ENCODE measurements around the gene UGT1A9.

The UGT1A9 gene

DNA sequence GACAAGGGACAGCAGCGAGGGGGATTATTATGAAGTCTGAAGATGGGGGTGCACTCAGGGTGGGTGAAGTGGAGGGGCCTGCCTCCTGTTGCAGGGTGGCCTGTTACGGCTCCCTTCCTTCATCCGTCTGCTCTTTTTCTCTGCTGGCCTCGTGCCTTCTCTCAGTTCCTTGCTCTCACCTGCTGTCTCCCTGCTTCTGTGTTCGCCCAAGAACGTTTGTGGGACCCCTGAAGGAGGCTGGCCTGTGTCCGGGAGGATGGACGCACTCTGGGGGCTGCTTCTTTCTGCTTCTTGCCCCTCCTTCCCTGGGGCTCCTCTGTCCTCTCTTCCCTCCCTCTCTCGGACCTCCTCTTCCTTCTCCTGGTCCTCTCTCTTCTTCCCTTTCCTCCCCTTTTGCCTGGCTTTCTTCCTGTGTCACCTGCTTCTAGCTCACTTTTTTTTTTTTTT is 120.2 kb downstream of the UGT1A9 start:
- DNase-seq (ENCODE audit: extremely low spot score, insufficient read length, low read depth) (no peak), FAIRE-seq (no peak)

DNA sequence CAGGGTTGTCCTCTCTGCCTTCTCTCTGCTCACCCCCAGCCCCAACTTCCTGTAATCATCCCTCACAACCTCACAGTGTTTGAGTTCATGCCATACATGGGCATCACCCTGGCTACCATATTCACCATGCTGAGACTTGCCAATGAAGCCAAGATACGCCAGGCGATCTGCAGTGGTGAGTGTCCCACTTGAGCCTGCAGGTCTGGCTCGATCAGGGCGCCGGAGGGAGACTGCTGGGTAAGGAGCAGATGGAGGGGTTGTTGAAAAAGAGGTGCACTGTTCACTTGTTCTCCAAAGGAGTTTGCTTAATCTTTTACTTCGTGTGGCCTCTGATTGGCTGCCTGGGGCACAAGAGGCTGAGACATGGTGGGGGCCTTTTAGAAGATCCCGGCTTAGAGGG is 121.0 kb downstream of the UGT1A9 start:
- FAIRE-seq (no peak), DNase-seq (ENCODE audit: extremely low spot score, insufficient read length, low read depth) (no peak)

DNA sequence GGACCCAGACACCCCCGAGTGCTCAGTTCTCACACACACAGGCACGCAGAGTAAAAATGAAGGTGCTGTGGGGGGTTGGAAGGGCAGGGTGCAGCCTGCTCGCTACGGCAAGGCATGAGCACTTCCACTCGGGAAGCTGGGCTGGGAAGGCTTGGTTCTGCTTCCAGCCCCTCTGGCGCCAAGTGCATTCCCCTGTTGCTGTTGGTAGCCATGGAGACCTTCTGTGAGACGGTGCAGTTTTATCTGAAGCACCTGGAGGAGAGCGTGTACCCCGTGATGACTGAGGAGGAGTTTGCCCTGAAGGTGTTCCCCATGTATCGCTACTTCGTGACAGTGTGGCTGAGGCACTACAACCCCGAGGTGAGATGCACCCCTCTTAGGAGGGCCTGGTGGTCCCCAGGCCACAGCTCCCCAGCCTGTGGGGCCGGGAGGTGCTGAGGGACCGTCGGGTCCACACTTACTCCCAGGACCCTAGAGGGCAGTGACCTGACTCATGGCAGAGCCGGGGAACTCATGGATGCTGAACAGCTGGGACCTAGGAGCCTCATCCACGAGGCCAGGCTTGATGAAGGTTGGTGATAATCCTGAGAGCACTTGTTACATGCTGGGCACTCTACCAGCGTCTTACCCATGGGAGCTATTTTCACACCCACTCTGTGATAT is 121.9 kb downstream of the UGT1A9 start:
- FAIRE-seq = no peak
- DNase-seq (ENCODE audit: extremely low spot score, insufficient read length, low read depth) = no peak

DNA sequence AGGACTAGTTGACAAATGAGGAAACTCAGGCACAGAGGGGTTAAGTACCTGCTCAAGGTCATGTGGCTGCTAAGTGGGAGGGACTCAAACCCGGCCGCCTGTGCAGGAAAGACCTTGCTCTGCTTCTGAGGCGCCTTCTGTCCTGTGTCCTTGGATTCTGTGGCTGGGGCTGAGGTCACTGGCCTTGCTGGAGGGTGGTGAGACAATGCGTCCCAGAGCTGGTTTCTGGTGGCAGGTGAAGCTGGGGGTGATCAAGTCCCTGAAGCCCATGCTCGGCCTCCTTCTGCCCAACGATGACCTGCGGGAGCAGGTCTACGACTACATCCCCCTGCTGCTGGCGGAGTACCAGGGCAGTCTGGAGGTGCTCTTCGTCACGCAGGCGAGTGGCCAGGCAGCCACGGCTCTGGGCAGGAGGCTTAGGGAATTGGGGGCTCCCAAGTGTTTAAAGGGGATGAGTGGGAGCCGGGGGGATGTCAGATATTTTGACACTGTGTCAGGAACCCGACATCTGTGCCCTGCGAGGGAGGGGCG is 122.5 kb downstream of the UGT1A9 start:
- FAIRE-seq (no peak), DNase-seq (ENCODE audit: extremely low spot score, insufficient read length, low read depth) (no peak)

DNA sequence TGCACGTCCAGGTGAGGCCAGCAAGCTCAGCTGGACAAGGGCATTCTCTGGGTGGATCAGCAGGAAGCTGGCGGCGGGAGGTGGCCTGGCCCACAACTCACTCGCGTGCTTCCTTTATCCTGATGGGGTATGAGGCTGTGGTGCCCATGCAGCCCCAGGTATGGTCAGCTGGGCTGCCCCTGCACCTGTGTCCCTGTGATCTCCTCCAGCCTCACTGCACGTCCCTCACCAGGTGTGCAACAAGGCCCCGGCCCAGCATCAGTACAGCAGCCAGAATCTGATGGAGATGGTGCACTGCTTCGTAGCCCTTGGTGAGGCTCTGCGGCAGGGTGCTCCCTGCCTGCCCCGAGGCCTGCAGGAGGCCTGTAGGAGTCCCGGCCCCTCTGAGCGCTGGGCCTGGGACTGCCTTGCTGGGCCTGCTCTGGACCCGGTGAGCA is 124.1 kb downstream of the UGT1A9 start:
- DNase-seq (ENCODE audit: extremely low spot score, insufficient read length, low read depth) (no peak), FAIRE-seq (no peak)

DNA sequence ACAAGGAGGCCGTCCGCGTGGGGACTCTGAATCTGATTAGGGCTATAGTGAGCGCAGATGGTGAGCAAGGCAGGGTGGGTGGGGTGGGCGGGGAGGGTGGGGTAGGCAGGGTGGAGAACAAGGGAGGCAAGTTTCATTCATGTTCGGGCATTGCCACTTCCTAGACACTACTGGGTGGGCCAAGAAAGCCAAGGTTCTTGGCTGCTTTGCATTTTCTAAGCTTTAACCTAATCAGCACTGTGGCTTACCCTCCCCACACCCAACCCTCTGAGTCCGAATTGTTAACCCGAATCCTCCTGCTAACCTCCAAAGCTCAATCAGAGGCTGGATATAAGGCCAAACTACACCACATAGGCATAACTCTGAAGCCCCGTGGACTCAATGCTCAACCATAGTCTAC is 124.6 kb downstream of the UGT1A9 start:
- FAIRE-seq (no peak), DNase-seq (ENCODE audit: extremely low spot score, insufficient read length, low read depth) (no peak)

DNA sequence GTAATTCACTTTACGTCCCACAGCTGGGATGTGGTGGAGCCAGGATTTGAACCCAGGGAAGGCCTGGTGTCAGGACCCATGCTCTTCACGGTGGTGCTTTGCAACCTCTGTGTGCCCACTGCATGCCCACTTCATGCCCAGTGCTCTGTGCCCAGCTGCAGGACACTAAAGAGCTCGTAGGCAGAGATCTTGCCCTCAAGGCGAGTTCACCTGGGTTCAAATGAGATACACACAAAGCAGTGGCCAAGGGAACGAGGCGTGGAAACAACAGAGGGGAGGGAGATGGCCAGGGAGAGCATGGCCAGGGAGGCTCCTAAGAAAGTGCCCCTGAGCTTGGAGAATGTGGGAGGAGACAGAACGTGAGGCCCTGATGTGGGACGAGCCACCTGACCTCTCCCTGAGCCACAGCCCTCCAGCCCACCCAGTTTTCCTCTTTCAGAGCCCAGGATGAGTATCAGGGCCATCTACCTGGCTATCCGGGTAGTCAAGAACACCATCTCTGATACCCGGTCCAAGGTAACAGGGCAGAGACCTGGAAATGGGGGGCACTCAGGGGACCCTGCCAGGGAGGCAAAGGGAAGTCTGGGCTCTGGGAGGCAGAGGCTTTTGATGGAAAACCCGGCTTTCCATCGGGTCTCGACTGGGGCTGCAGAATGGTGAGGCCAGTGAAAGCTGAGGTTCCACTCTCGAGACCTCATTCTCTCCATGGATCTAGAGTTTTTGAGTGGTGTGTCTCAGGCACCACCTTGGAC is 126.8 kb downstream of the UGT1A9 start:
- FAIRE-seq (no peak), DNase-seq (ENCODE audit: extremely low spot score, insufficient read length, low read depth) (no peak)

DNA sequence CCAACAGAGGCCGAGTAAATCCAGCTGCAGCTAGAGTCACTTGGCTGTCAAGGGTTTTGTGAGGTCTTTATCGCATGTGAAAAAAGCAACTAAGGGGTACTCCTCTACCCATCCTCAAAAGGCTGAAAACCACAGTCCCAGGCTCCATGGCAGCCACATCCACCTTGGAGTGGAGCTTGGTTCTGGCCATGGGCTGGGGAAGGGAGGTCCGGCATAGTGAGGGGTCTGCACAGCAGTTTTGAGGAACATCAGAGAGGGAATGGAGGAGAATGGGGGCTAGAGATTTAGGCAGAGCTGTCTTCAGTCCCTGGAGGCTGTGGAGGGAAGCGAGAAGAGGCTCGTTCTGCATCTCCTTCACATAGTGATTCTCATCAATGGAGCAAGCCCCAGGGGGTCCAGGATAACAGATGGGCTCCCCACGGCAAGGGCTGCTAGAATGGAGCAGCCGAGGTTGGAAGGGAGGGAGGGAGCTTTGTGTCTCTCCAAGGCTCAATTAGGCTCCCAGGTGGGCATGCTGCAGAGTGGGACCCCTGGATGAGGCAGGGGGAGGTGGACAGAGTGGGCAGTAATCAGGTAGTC is 127.5 kb downstream of the UGT1A9 start:
- no peak for DNase-seq (ENCODE audit: extremely low spot score, insufficient read length, low read depth)
- no peak for FAIRE-seq

DNA sequence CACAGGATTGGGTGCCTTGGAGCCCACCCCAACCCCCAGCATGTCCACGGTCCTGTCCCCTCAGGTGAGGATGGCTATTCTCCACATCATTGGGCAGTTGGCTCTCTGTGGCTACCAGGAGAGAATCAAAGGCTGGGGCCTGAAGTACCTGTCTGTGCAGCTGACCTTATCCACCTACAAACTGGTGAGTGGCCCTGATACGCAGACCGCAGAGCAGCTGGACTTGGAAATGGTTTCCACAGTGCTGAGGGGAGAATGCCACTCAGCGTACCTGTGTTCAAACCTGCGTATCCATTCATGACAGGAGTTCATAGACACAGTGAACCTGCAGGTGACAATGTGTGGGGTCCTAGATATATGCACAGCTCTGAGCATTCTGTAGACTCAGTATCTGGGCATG is 128.0 kb downstream of the UGT1A9 start:
- no peak for DNase-seq (ENCODE audit: extremely low spot score, insufficient read length, low read depth)
- FAIRE-seq = no peak

DNA sequence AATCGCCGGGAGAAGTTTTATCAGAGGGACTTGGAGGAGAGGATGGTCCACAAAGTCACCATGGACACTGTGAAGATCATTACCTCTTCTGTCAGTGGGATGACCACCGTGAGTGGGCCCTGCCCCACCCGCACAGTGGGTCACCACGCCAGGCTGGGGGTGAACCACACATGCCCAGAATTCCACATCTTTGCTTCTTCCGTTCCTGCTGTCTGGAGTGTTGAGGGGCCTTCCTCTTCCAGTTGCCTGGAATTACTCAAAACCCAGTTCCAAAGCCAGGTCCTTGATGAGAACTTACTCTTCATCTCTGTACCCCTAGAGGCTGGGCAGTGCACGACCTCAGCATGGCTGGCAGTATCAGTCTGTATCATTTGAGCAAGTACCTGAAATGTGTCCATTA is 128.5 kb downstream of the UGT1A9 start:
- DNase-seq (ENCODE audit: extremely low spot score, insufficient read length, low read depth) (no peak), FAIRE-seq (no peak)

DNA sequence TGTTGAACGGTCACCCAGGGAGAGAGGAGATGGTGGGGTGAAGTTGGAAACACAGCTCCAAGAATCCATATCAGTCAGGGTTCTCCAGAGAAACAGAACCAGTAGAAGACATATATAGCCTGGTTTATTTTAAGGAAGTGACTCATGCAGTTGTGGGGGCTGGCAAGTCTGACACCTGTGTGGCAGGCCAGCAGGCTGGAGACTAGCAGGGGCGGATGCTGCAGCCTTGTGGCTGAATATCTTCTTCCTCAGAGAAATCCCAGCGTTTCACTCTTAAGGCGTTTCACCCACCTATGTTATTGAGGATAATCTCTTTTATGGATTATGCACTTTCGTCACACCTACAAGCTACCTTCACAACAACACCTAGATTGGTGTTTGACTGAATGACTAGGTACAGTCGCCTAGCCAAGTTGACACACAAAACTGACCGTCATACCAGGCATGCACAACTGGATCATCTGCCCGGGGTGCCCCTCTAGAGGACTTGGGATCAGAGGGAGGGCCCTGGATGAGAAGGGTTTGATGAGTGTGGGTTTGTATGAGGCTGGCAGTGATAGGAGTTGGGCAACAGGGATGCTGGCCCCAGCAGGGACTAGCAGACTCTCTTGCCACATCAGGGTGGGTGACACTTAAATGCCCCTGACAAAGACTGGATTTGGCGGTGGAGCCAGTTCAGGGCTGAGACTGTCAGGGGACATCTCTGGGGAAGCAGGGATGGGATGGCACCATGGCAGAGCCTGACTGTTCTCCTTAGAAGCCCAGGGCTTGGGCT is 129.8 kb downstream of the UGT1A9 start:
- DNase-seq (ENCODE audit: extremely low spot score, insufficient read length, low read depth) = no peak
- no peak for FAIRE-seq

DNA sequence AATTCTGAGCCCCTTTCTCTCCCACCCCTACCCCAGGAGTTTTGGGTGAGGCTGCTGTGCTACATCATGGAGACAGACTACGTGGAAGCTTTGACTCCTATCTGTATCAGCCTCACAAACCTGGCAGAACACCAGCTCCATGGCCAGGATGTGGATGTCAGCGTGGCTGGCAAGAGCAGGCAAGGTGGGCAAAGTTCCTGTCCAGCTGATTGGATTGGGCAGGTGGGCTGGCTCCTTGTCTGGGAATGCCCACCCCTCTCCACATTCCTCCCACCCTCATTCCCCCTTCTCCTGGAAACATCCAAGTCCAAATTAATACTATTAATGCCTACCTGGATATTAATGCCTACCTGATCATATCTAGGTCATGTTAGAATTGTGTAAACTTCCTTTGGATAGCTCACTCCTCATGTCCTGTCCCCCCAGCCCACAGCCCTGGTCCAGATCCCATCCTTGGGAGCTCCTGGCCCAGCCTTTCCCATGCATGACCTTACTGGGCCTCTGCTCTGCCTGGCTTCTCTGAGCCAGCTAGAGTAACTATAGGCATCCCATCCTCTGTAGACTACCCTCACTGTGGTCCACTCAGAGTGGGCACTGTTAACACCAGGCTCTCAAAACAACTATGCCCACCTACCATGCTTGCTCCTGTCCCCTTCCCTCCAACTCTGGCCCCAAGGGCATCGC is 130.6 kb downstream of the UGT1A9 start:
- FAIRE-seq (no peak), DNase-seq (ENCODE audit: extremely low spot score, insufficient read length, low read depth) (no peak)

DNA sequence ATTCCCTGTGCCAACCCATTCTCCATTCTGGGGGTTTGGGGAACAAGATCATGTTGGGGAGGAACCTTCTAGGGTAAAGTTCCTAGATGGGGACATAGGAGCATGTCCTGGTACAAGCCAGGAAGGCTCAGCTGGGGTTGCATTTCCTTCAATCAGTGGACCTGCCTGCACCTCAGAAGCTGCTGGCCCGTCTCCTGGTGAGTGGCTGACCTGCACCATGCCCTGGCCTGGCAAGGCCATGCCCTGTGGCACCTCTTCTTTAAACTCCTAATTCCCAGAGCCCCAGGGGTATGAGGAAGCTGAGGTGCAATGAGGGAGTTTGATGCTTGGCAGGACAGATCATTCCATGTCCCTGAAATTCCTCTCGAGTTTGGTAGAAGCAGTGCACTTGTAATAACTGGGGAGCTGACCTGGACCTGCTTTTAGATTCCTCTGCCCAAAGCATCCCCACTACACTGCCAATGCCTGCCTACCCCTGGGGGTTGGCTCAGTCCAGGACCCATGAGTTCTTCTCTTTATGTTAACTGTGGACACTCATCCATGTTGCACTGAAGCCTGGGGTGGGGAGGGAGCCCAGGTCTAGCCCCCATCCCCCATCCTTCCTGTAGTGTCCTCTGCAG is 131.7 kb downstream of the UGT1A9 start:
- DNase-seq (ENCODE audit: extremely low spot score, insufficient read length, low read depth) = no peak
- no peak for FAIRE-seq

DNA sequence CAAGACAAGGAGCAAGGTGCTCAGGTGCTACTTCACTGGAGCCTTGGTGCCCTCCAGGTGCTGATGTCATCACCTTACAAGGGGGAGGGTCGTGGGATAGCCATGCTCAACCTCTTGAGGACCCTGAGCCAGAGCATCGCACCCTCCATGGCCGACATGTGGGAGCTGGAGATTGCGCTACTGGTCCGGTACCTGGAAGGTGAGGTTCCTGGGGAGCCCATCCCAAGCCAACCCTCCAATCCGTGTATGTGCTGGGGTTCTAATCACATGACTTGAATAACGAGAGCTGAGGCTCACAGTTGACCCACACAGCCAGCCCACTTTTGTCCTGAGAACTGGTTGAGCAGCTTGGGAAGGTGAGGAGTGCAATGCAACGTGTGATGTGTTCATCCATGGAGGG is 132.3 kb downstream of the UGT1A9 start:
- no peak for DNase-seq (ENCODE audit: extremely low spot score, insufficient read length, low read depth)
- no peak for FAIRE-seq

DNA sequence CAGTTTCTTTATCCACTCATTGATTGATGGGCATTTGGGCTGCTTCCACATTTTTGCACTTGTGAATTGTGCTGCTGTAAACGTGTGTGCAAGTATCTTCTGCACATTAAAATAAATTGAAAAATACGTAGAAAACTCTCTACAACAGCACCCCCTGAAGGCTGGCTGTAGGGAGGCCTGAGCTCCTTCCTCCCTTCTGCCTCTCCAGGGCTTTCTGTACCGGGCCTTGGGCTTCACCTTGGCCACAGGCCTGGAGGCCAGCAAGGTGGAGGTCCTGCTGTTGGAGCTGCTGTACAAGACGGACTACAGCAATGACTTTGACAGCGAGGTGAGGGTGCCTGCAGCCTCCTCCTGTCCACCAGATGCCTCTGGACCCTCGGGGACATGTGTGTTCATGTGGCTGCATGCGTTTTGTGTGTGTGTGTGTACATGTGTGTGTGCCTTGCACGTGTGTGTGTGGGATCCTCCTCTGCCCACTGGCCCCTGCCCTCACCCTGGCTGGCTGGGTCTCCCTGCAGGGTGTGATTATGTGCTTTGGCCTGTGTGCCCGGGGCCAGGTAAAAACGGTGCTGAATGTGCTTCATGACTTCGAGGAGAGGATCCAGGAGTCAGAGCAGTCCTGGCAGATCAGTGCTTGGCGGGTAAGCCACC is 135.6 kb downstream of the UGT1A9 start:
- FAIRE-seq = no peak
- DNase-seq (ENCODE audit: extremely low spot score, insufficient read length, low read depth) = no peak

DNA sequence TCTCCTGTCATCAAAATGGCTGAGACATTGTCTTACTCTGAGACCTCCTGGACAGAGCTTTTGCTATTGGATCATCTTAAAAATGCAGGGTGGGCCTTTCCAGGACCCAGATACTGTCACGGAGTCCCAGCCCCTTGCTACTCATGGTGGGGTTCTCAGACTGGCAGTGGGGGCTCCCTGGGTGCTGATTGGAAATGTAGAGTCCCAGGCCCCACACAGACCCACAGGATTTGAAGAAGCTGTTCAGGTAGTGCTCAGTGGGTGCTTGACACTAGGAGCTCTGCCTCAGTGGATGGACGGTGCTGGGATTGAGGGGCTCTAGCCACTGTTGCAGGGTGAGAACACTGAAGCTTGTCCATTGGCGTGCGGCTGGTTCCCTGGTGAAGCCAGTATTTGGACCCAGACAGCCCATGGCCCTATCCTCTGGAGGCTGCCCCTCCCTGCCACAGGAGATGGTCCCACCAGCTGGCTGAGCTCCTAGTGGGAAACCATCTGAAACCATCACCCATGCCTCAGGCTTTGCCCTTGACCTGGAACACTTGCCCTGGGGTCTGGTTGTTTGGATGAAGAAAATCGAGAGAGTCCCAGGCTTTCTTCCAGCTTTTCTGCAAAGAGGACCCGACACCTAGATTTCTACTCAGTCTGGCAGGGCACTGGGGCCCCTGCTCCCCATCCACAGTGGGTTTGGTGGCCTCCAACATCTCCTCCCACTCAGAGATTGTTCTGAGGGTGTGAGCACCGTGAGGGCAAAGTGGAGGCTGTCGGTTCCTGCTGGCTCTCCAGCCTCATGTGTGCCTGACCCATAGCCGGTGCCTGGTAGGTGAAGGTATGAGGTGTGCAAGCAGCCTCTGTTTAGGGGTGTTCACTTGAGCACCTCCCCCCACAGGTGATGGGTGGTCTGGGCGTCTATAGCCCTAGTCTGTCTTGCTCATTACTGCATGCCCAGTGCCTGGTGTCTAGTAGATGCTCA is 136.6 kb downstream of the UGT1A9 start:
- FAIRE-seq (no peak), DNase-seq (ENCODE audit: extremely low spot score, insufficient read length, low read depth) (no peak)

DNA sequence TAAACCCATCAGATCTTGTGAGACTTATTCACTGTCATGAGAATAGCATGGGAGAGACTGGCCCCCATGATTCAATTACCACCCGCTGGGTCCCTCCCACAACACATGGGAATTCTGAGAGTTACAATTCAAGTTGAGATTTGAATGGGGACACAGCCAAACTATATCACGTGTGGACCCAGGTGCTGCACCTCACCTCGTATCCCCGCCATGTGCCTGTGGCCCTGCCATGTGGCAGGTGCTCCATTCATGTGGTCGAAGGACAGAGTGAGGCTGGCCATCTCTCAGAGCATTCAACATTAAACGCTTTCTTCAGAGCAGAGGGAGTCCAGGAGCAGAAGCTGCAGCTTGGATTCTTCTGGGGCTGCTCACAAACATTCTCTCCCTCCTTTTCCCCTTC is 138.7 kb downstream of the UGT1A9 start:
- FAIRE-seq = no peak

DNA sequence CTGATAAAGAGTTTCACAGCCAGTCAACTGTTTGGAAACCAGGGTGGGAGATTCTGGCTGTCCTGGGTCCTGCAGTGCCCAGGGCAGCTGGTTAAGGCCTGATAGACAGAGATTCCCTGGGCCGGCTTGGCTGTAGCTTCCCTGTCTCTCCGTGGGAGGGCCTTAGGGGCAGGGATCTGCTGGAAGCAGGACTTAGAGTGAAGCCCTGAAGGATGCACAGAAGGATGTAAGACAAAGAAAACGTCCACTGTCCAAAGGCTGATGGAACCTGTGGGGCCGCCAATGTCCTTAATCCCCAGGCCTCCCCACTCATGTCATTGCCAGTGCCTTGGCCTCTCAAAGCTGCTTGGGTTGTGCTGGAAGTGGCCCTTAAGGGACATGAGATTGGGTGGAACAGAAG is 139.4 kb downstream of the UGT1A9 start:
- no peak for FAIRE-seq
- DNase-seq (ENCODE audit: extremely low spot score, insufficient read length, low read depth) = no peak

More for the DNA sequence above, 138.7 kb downstream of the UGT1A9 start:
- DNase-seq (ENCODE audit: extremely low spot score, insufficient read length, low read depth) = no peak
